MCF 10A (cell line): ENCODE data around the gene KRT80. TPM values are rescaled to one million over a fixed set of nuclear protein-coding genes. Genes with fewer than 3 reads are reported as not detected.
A peak's percentile ranks its signal among the peaks of the same experiment; 100 is the strongest.

Source experiments
- BruUV-seq: library from RNA; stranded (reverse); fragments of 400-500 nt; replicated peaks from 2 replicates; lab custom pipeline; 2021; lab: Mats Ljungman, UMichigan
- CTCF ChIA-PET: fragments of 300-600 bp; sonication (Branson Sonifier 250); formaldehyde crosslinking; extraction: SDS; loops from one replicate; lab custom pipeline; 2021; ENCODE audit warnings: antibody characterized with exemption, inconsistent platforms; lab: Yijun Ruan, JAX
- POLR2A ChIA-PET: fragments of 300-600, 350-650 bp; sonication (Branson Sonifier 250); formaldehyde crosslinking; extraction: SDS; loops from one replicate; lab custom pipeline; 2020; ENCODE audit warnings: antibody characterized with exemption, inconsistent platforms; lab: Yijun Ruan, JAX
- DNase-seq: peaks from one replicate; pipeline ENCODE4 v3.0.0-alpha.2; 2018; ENCODE audit not compliant: unreplicated experiment
- H3K27ac Mint-ChIP-seq: one replicate; pipeline ENCODE4 v1.8.0; 2022; ENCODE audit warnings: mild to moderate bottlenecking, low read depth, mixed read lengths; ENCODE audit not compliant: unreplicated experiment
- H3K27me3 Mint-ChIP-seq: one replicate; pipeline ENCODE4 v1.8.0; 2022; ENCODE audit warnings: mixed read lengths; ENCODE audit not compliant: insufficient read depth, unreplicated experiment
- H3K36me3 Mint-ChIP-seq: one replicate; pipeline ENCODE4 v1.8.0; 2022; ENCODE audit warnings: mild to moderate bottlenecking, moderate library complexity, mixed read lengths; ENCODE audit not compliant: insufficient read depth, unreplicated experiment
- H3K4me1 Mint-ChIP-seq: one replicate; pipeline ENCODE4 v1.8.0; 2022; ENCODE audit warnings: mixed read lengths; ENCODE audit not compliant: insufficient read depth, unreplicated experiment
- H3K4me3 Mint-ChIP-seq: one replicate; pipeline ENCODE4 v1.8.0; 2022; ENCODE audit warnings: mild to moderate bottlenecking, moderate library complexity, mixed read lengths; ENCODE audit not compliant: unreplicated experiment
- H3K9me3 Mint-ChIP-seq: one replicate; pipeline ENCODE4 v1.8.0; 2022; ENCODE audit warnings: mixed read lengths; ENCODE audit not compliant: unreplicated experiment
- CTCF ChIP-seq: fragments of 200-600 bp; IDR thresholded peaks from one replicate; pipeline ENCODE4 v1.8.0; 2022; ENCODE audit warnings: antibody characterized with exemption, mild to moderate bottlenecking; ENCODE audit not compliant: unreplicated experiment
- intact Hi-C: fragments of 100-400 bp; cut with micrococcal nuclease; formaldehyde crosslinking; loops from 2 replicates; pipeline ENCODE4 v1.14.1; 2022
- total RNA-seq: library from RNA; stranded (reverse); gene quantifications from 2 replicates; pipeline ENCODE4 v1.2.3, GENCODE V29; 2022

The KRT80 gene
- total RNA-seq, 1 experiment from 2014 or later = 27.4 TPM

GRCh38 chr12:52211716-52212585 lies 20.1 kb upstream of the KRT80 start:
- no peak for DNase-seq
- CTCF ChIA-PET = interaction anchor here (0.5 to 2.1 kb wide), 16 partner anchors 8 to 668 kb away, joined by 3 to 12 read pairs (median 4); no protein-coding TSS in a partner anchor
- intact Hi-C loops = loop anchor here (10.0 kb wide), 1 partner anchor 663 kb away; no protein-coding TSS in a partner anchor

GRCh38 chr12:52210925-52211650 lies 19.3 kb upstream of the KRT80 start:
- H3K4me1 Mint-ChIP-seq = peaks cover 81% of the 10 kb centered on the region
- ChIA-PET POLR2A (interaction anchor here (0.7 to 2.6 kb wide), 14 partner anchors 11 to 651 kb away, joined by 3 to 16 read pairs (median 5); partner anchors contain the start of gene KRT80), CTCF (interaction anchor here (0.7 to 1.4 kb wide), 11 partner anchors 12 to 669 kb away, joined by 3 to 7 read pairs (median 3); no protein-coding TSS in a partner anchor)
- no peaks in the 10 kb centered on the region for H3K36me3 Mint-ChIP-seq
- TF ChIP-seq CTCF = no peak
- intact Hi-C loops = loop anchor here (10.0 kb wide), 1 partner anchor 664 kb away; no protein-coding TSS in a partner anchor
- DNase-seq = no peak
- peak overlapping the region; percentile 89 for H3K27ac Mint-ChIP-seq
- no TSS peak for BruUV-seq
- no peaks in the 10 kb centered on the region for H3K9me3 Mint-ChIP-seq
- no peak overlapping the region for H3K4me3 Mint-ChIP-seq
- no peaks in the 10 kb centered on the region for H3K27me3 Mint-ChIP-seq

More at GRCh38 chr12:52211716-52212585, 20.1 kb upstream of the KRT80 start:
- no TSS peak for BruUV-seq
- H3K4me3 Mint-ChIP-seq = no peak overlapping the region
- no peaks in the 10 kb centered on the region for H3K9me3 Mint-ChIP-seq
- no peak for TF ChIP-seq CTCF
- no peak overlapping the region for H3K27ac Mint-ChIP-seq
- POLR2A ChIA-PET = interaction anchor here (0.9 to 1.9 kb wide), 4 partner anchors 10 to 67 kb away, joined by 3 to 6 read pairs (median 4); no protein-coding TSS in a partner anchor
- H3K27me3 Mint-ChIP-seq = no peaks in the 10 kb centered on the region
- no peaks in the 10 kb centered on the region for H3K36me3 Mint-ChIP-seq
- peaks cover 79% of the 10 kb centered on the region for H3K4me1 Mint-ChIP-seq

GRCh38 chr12:52210186-52210924 lies 18.5 kb upstream of the KRT80 start:
- POLR2A ChIA-PET = interaction anchor here (0.7 to 2.6 kb wide), 16 partner anchors 10 to 651 kb away, joined by 3 to 16 read pairs (median 4); partner anchors contain the start of gene KRT80

More at GRCh38 chr12:52210186-52210924, 18.5 kb upstream of the KRT80 start:
- CTCF ChIA-PET = interaction anchor here (0.6 to 1.5 kb wide), 12 partner anchors 9 to 838 kb away, joined by 3 to 5 read pairs (median 3); no protein-coding TSS in a partner anchor
- no peak for TF ChIP-seq CTCF
- H3K27me3 Mint-ChIP-seq = no peaks in the 10 kb centered on the region
- TSS peak; percentile 98 for BruUV-seq
- DNase-seq = peak; percentile 97
- intact Hi-C loops = loop anchor here (10.0 kb wide), 1 partner anchor 664 kb away; no protein-coding TSS in a partner anchor
- H3K9me3 Mint-ChIP-seq = no peaks in the 10 kb centered on the region
- H3K4me1 Mint-ChIP-seq = peaks cover 78% of the 10 kb centered on the region
- peak overlapping the region; percentile 89 for H3K27ac Mint-ChIP-seq
- no peaks in the 10 kb centered on the region for H3K36me3 Mint-ChIP-seq
- H3K4me3 Mint-ChIP-seq = no peak overlapping the region
